ENCODE results near the gene TMEM170A. TPM values are rescaled to one million over a fixed set of nuclear protein-coding genes. Genes with fewer than 3 reads are reported as not detected.

Gene TMEM170A
- total and polyA plus RNA-seq, 2 donors (not counting 1 experiment from before 2014, with no cell fraction given), result 21.8 to 37.9 TPM

- intact Hi-C loops (cut with micrococcal nuclease), result no loop called here
- peaks cover 99% of the 10 kb centered on the region for H3K79me2 ChIP-seq (ENCODE audit: control insufficient read depth, insufficient read depth, low read length)
- TF ChIP-seq CTCF (IDR thresholded peaks at IDR 0.05), result no peak
- no peak for TF ChIP-seq EZH2 (IDR thresholded peaks at IDR 0.05; ENCODE audit: borderline replicate concordance, insufficient read depth, low read depth, low read length, poor library complexity, severe bottlenecking)
- H3K9me3 ChIP-seq (ENCODE audit: control extremely low read depth in 1 of 3, control insufficient read depth in 2 of 3, insufficient read depth in 1 of 3, low read length in 2 of 3), result no peaks in the 10 kb centered on the region
- H3K4me2 ChIP-seq (replicated peaks; ENCODE audit: low read depth, low read length, poor library complexity, severe bottlenecking), result no peak overlapping the region
- no peak for DNase-seq
- peaks cover 4% of the 10 kb centered on the region in 2 donors for H3K4me1 ChIP-seq (ENCODE audit: control insufficient read depth in 2 of 2, insufficient read depth in 2 of 2, low read length in 2 of 2)
- WGBS (ENCODE audit: insufficient coverage), result 100% methylated on average over 1 of the region's 5 CpGs
- H3K27ac Mint-ChIP-seq, result no peak overlapping the region
- no peaks in the 10 kb centered on the region for H3K27me3 ChIP-seq (replicated peaks in 1 of 4; ENCODE audit: control extremely low read depth in 1 of 4, control insufficient read depth in 3 of 4, insufficient read depth in 4 of 4, low read length in 3 of 4)
- H2AFZ ChIP-seq (ENCODE audit: insufficient read depth, low read depth, low read length, poor library complexity, severe bottlenecking), result no peak overlapping the region
- H3K9me3 Mint-ChIP-seq (ENCODE audit: insufficient read depth), result no peaks in the 10 kb centered on the region
- ChIA-PET POLR2A (interaction anchor here (0.5 kb wide), 1 partner anchor 11 kb away, joined by 3 read pairs; no protein-coding TSS in a partner anchor), CTCF (interaction anchor here (1.5 kb wide), 1 partner anchor 13 kb away, joined by 5 read pairs; no protein-coding TSS in a partner anchor)
- no peak overlapping the region for H3K4me3 Mint-ChIP-seq
- H3K27me3 Mint-ChIP-seq, result no peaks in the 10 kb centered on the region
- H3K4me3 ChIP-seq (ENCODE audit: control extremely low read depth in 1 of 5, extremely low read depth in 1 of 5, insufficient read depth in 1 of 5, low read depth in 2 of 5, low read length in 4 of 5), result no peak overlapping the region
- no peak overlapping the region for H3K9ac ChIP-seq (ENCODE audit: low read length)
- peaks cover 85% of the 10 kb centered on the region for H4K20me1 ChIP-seq (ENCODE audit: control insufficient read depth, insufficient read depth, low read length, poor library complexity, severe bottlenecking)
- H3K27ac ChIP-seq (ENCODE audit: low read length in 2 of 2), result no peak overlapping the region
- peaks cover 53% of the 10 kb centered on the region for H3K4me1 Mint-ChIP-seq
- H3K36me3 ChIP-seq (replicated peaks in 1 of 2; ENCODE audit: control extremely low read depth in 1 of 2, control insufficient read depth in 1 of 2, extremely low read depth in 1 of 2, insufficient read depth in 2 of 2, low read length in 1 of 2), result peaks cover 0 to 3% of the 10 kb centered on the region in 2 experiments
- ATAC-seq (ENCODE audit: low read depth), result no peak
These were observed 6.9 kb downstream of the TMEM170A start for GRCh38 chr16:75457485-75458021.

- peaks cover 49% of the 10 kb centered on the region for H3K4me1 Mint-ChIP-seq
- intact Hi-C loops (cut with micrococcal nuclease), result no loop called here
- H3K9ac ChIP-seq (ENCODE audit: low read length), result no peak overlapping the region
These were observed 7.5 kb downstream of the TMEM170A start for GRCh38 chr16:75456971-75457370.

More at GRCh38 chr16:75456971-75457370, 7.5 kb downstream of the TMEM170A start:
- ChIA-PET CTCF (interaction anchor here (0.6 to 1.7 kb wide), 4 partner anchors 8 to 23 kb away, joined by 3 to 5 read pairs (median 4); partner anchors contain the start of gene TMEM170A), POLR2A (no interaction called here)
- Mint-ChIP-seq H3K9me3 (ENCODE audit: insufficient read depth) (no peaks in the 10 kb centered on the region), H3K27me3 (no peaks in the 10 kb centered on the region), H3K4me3 (no peak overlapping the region), H3K27ac (no peak overlapping the region)
- no peak overlapping the region for H2AFZ ChIP-seq (ENCODE audit: insufficient read depth, low read depth, low read length, poor library complexity, severe bottlenecking)
- H3K36me3 ChIP-seq (replicated peaks in 1 of 2; ENCODE audit: control extremely low read depth in 1 of 2, control insufficient read depth in 1 of 2, extremely low read depth in 1 of 2, insufficient read depth in 2 of 2, low read length in 1 of 2), result peaks cover 0 to 3% of the 10 kb centered on the region in 2 experiments
- no peaks in the 10 kb centered on the region for H3K9me3 ChIP-seq (ENCODE audit: control extremely low read depth in 1 of 3, control insufficient read depth in 2 of 3, insufficient read depth in 1 of 3, low read length in 2 of 3)
- peaks cover 82% of the 10 kb centered on the region for H4K20me1 ChIP-seq (ENCODE audit: control insufficient read depth, insufficient read depth, low read length, poor library complexity, severe bottlenecking)
- no peak overlapping the region for H3K27ac ChIP-seq (ENCODE audit: low read length in 2 of 2)
- no peak for ATAC-seq (ENCODE audit: low read depth)
- TF ChIP-seq EZH2 (IDR thresholded peaks at IDR 0.05; ENCODE audit: borderline replicate concordance, insufficient read depth, low read depth, low read length, poor library complexity, severe bottlenecking), result no peak
- no peak for TF ChIP-seq CTCF (IDR thresholded peaks at IDR 0.05)
- H3K4me1 ChIP-seq (ENCODE audit: control insufficient read depth in 2 of 2, insufficient read depth in 2 of 2, low read length in 2 of 2), result no peaks in the 10 kb centered on the region
- no peak overlapping the region for H3K4me2 ChIP-seq (replicated peaks; ENCODE audit: low read depth, low read length, poor library complexity, severe bottlenecking)
- peaks cover 95% of the 10 kb centered on the region for H3K79me2 ChIP-seq (ENCODE audit: control insufficient read depth, insufficient read depth, low read length)
- 100% methylated on average over 1 of the region's 1 CpG for WGBS (ENCODE audit: insufficient coverage)
- no peaks in the 10 kb centered on the region for H3K27me3 ChIP-seq (replicated peaks in 1 of 4; ENCODE audit: control extremely low read depth in 1 of 4, control insufficient read depth in 3 of 4, insufficient read depth in 4 of 4, low read length in 3 of 4)
- H3K4me3 ChIP-seq (ENCODE audit: control extremely low read depth in 1 of 5, extremely low read depth in 1 of 5, insufficient read depth in 1 of 5, low read depth in 2 of 5, low read length in 4 of 5), result no peak overlapping the region
- DNase-seq, result no peak

All from B cell (primary cell).